ENCODE results near the gene GDPD5.

Gene GDPD5

DNA sequence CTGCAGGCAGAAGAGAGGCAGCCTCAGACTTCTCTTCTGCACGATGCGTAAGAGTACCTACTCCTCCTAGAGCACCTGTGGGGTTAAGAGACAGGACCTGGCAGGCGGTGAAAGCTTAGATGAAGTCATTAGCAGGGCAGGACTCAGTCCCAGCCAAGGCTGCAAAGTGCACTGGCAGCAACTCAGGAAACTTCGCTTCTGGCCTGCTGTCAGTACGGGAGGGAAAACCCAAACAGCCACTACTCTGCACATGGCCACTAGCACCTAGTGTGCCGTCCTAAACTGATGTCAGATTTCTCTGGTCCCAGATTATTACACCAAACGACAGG lies 84.0 kb downstream of the GDPD5 start:
- no peak for DNase-seq

DNA sequence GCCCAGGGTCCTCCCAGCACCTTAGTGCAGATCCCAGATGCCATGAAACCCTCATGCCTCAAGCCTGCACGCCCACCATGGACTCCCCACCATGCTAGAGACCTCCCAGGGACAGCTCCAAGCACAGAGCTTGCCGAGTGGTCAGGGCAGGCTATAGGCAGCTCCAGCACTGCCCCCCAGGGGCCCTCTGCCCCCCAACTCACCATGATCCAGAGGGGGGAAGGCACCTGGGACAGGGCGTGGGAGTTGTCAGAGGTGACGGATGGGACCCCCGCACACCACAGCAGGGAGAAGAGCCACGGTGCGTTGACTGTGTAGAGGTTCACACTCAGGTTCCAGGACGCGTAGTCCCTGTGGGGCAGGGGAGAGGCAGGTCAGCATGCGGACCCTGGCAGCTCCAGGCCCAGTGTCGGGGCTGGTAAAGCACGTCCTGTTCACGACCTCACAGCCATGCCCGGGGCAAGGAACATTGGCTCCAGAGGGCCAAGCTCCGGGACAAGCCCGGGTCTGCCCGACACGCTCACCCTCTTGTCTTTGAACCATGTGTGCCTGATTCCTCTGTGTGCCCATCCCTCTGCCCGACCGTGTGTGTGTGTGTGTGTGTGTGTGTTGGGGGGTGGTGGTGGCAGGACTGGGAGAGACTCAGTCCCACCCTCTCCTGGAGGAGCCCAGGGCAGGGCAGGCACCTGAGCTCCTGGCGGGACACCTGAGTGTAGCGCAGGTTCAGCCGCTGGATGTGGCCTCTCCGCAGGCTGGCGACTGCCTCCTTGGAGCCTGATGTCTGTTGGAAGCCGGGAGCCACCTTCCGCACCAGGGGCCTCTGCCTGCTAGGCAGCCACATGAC lies 84.6 kb downstream of the GDPD5 start:
- DNase-seq, result no peak

DNA sequence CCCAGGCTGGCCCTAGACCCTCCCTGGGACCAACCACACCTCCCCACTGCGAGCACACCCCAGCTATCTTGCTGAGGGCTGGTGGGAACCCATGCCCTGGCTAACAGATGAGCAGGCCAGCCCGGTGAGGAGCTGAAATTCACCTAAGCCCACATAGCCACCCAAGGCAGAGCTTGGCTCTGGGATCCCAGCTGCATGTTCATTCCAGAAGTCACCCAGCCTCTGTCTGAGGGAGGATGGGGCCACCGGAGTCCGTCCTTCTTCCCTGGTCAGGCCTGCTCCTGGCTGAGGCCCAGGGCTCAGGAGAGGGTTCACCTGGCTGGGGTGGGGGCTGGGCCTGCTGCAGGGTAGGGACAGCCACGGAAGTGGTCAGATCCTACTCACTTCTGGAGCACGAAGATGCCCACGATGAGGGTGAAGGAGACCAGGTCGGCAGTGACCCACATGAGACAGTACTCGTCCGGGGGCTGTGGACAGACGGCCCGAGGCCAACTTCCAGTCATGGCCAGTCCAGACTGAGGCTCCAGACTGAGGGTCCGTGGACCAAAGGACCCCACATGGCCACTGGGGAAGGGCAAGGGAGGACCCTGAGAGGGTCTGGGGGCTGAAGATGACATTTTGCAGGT lies 86.1 kb downstream of the GDPD5 start:
- DNase-seq, result no peak

DNA sequence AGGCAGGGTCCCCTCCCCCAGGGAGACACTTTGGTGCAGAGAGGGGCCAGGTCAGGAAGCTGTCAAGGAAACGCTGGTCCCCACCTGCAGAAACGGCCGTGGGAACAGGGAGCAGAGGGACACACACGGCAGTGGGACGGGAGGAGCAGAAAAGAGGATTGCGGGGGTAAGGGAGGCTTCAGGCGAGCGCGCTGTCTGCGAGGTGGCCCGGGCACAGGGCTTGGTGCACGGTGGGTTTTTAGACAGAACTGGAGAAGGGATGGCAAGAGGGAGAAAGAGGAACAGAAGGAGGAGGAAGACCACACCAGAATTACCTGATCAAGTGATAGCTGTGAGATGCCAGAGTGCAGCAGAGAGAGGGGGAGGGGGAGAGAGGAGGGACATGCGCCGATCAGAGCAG lies 86.7 kb downstream of the GDPD5 start:
- no peak for DNase-seq

DNA sequence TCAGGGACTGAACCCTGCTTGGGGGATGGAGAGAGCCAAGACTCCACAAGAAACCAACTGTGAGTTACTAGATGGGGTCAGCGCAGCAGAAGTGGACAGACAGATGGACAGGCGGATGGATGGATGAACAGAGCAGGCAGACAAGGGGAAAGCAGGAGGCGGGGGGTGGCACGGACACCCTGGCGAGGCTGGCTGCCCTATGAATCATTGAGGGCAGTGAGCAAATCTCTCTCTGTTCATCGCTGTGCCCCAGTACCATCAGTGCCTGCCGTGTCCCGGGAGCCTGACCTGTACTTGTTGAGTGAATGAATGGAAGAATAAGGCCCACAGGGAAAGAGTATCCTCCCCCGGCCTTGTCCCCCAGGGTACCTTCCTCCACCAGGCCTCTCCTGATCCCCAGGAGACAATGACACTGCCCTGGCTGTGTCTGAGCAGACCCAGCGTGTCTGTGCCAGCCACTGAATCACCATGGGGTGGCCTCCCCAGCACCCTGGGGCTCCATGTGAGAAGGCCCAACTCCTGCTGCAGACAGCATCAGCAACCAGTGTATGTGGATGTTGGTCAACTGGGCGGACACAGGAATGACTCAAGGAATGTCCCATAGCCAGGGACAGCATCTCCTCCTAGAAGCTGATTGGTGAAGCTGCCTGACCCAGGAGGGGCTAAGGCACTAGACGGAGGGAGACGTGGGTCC lies 87.6 kb downstream of the GDPD5 start:
- DNase-seq, result no peak

DNA sequence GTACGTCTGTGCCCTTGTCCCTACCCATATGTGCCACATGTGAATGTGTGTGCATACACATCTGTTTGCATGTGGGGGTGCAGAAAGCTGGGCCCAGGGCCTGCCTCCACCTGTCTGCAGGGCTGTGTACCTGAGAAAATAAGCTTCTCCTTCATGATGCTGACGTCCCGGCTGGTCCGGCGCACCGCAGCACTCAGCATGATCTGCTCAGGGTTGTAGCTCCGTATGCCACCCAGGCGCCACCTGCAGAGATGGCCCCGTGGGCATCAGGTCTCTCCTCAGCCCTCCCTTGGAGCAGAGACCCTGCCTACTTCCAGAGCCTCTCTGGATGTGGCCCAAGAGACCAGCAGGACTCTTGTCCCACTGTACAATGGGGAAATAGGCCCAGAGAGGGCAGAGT lies 88.9 kb downstream of the GDPD5 start:
- no peak for DNase-seq

DNA sequence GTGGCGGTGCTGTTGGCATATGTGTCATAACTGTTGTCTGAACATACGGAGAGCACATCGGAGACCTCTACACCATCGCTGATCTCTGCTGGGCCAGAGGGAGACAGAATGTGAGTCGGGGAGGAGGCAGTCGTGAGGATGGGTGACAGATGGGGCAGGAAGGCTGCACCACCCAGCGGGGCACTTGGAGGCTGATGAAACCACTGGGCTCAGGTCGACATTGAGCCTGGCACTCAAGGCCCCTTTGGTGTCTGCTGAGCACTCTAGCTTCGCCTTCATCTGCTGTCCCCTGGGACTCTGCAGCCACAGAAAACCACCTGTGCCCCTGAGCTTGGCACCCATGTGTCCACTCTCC lies 90.2 kb downstream of the GDPD5 start:
- DNase-seq, result no peak

DNA sequence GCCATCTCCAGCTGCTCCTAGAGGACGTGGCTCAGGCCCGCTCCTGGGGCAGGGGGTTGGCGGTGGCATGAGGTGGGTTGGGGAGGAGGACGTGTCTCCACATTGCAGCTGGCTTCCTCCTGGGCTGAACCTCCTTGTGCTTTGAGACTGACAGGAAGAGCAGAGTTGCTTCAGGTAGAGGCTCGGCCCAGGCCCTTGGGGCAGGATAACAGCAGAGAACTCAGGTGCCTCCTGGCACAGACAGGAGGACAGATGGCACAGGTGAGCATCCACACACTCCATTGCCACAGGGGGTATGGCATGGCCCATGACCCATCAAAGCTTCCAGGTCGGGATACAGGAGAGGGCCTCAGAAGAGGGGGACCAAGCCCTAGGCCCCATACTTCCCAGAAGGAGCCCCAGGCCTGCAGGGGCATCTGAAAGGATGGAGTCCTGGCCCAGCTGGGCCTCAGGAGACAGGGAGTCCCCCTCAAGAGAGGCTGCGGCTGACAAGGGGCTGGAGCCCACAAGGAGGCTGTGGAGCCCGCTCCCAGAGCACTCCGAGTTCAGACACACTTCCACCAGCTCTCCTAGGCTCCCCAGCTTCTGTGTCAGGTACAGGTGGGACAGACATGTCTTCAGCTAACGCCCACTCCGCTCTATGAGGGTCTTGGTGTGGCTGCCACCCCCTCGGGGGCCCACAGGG lies 90.7 kb downstream of the GDPD5 start:
- no peak for DNase-seq

DNA sequence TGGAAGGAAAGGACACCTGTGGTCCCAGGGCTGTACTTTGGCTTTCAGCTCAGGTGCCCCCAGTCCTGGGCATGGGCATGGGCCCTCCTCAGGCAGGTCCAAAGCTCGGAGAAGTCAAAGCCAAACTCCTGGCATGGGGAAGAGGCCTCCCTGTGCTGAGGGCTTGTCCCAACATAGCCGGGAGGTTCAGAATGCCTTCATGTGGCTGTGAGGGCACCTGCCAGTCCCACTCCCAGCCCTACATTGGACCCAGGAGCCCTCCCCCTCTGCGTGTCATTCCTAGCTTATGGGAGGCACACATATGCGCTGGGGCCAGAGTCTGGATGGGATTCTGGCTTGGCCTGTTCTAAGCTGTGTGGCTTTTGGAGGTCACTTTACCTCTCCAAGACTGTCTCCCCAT lies 91.7 kb downstream of the GDPD5 start:
- DNase-seq, result no peak

DNA sequence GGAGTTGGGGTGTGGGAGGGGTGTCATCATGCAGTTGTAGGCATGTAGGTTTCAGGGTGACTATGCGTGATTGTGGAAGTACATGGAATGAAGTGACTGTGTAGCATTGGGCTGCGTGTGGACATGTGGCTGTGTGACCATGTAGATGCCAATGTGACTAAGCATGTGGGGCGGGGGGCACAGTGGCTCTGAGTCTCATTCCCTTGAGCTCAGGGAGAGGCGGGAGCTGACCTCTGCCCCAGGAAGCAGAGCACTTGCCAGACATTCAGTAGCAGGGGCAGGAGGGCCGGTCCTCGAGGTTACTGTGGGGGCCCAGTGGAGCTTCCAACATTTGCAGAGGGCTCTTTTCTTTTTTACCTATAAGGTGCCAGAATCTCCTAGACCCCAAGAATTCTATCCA lies 92.3 kb downstream of the GDPD5 start:
- no peak for DNase-seq

DNA sequence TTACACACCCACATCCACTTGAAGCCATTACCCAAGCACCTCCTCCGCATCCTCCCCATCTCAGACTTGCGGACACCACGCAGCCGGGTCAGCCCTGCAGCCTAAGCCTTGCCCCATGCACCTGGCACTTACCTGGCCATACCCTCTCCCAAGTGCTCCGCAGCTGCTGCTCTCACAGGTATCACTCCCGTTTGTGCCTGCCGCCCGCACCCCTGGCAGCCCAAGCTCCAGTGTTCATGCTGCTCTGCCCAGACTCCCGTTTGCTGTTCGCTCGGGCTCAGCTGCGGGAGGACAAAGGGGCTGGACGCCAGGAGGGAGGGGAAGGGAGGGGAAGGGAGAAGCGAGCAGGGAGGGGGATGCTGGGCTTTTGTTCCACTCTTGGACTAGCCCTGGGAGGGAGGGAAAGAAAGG lies 92.8 kb downstream of the GDPD5 start, which contains the start of gene KLHL35:
Gene KLHL35 (minus strand): TSS at position 293 of the 411 bp plus-strand sequence. CDS start 2,574 bp downstream, outside the sequence.
- DNase-seq, result no peak

DNA sequence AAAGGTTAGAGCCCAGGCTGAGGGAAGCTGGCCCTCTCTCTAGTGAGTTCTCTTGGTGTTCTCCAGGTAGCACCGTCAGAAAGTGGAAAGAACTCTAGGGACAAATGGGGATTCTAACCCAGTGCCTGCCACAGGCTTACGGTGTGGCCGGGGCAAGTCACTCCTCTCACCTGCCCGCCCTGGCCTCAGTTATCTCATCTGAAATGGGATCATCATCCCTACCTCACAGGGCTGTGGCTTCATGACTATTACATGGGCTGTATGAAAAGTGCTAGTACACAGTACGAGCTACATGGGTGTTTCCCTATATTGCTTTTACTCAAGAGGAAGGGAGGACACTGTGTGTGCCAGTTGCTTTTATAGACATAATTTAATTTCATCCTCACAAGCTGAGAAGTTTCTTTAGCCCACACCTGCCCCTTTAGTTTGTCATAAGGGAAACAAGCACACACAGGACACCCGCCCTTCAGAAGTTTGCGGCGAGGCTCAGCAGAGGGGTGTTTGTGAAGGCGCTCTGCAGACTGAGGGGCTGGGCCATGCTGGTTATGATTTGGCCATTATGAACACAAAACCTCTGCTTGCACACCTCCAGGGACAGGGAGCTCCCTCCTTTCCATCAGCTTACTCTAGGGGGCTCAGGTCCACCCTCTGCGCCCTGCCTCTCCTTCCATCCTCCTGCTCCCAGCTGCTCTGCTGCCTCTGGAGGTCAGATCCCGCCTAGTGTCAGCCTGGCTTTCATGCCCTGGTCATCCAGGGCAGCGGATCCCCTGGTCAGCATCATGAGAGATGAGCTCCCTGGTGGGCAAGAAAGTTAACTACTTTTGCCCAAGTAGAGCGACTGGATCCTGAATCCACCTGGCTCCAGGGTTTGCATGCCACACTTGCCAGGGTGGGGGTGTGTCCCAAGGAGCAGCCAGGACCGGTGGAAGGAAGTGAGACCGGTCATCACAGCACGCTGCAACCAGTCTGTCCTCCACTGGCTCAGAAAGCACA lies 93.9 kb downstream of the GDPD5 start:
- DNase-seq, result peak; percentile 12

DNA sequence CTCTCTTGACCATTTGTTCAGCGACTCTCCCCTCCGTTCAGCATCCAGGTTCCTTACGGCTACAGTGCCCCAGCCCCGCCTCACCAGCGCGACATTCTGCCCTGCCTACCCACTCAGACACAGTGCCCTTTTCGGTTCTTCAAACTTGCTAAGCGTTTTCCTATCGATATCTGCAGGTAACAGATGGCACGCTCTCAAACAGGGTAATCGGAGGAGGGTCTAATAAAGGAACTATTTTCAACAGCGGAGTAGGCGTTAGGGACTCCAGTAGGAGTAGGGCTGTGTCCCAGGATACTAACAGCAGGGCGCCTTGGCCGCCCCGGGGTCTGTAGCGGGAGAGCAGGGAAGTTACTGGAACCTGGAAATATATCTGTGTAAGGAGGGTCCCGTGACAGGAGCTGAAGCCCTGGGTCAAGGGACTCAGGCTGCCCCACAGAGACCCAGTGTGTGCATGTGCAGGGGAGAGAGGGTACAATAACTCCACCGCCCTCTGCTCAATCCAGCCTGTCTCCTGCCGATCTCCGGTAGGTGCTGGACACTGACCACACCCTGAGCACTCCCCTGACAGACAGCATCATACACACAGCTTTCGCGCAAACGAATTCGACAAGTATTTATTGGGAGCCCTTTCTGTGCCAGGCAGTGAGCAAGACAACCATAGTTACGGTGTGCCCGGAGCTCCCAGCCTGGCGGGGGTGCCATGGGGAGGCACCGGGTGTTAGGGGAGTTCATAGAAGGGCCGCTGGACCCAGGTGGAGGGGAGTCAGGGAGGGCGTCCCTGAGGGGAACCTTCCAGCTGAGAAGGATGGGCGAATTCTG lies 94.8 kb downstream of the GDPD5 start:
- DNase-seq, result no peak

DNA sequence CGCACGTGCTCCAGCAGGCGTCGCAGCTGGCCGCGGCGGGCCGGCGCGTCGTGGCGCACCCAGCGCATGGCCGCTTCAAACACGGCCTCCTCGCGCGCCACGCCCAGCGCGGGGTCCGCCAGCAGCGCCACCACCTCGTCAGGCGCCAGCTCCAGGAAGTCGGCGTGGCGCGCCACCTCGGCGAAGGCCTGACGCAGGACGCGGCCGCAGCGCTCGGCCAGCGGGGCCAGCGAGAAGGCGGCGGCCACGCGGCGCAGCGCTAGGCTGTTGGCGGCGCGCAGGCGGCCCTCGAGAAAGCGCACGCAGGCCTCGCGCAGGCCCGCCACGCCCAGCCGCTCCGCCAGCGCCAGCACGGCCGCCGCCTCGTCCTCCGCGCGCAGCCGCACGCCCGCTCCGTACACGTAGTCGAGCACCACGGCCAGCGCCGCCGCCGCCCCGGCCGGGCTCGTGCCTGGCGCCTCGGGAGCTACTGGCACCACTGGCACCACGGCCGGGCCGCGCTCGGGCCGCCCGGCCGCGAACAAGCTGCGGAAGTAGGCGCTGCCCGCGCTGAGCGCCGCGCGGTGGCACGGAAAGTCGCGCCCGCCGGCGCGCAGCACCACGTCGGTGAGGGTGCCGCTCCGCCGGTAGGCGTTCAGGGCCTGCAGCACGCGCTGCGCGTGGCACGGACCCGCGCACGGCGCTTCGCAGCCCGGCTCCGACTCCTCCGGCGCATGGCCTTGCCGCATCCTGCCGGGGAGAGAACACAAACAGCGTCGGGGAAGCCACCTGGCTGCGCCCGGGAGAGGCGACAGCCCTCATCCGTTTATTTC lies 95.6 kb downstream of the GDPD5 start:
- no peak for DNase-seq

DNA sequence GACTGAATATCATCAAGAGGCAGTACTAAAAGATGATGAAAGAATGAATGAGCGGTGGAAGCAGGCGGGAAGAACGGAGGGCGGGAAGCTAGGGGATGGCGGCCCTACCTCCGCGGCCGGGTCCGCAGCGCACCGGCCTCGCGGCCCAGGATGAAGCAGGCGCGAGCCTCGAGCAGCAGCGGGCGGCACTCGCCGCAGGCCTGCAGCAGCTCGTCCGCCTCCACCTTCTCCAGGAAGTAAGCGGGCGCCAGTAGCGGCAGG lies 96.2 kb downstream of the GDPD5 start:
- no peak for DNase-seq

DNA sequence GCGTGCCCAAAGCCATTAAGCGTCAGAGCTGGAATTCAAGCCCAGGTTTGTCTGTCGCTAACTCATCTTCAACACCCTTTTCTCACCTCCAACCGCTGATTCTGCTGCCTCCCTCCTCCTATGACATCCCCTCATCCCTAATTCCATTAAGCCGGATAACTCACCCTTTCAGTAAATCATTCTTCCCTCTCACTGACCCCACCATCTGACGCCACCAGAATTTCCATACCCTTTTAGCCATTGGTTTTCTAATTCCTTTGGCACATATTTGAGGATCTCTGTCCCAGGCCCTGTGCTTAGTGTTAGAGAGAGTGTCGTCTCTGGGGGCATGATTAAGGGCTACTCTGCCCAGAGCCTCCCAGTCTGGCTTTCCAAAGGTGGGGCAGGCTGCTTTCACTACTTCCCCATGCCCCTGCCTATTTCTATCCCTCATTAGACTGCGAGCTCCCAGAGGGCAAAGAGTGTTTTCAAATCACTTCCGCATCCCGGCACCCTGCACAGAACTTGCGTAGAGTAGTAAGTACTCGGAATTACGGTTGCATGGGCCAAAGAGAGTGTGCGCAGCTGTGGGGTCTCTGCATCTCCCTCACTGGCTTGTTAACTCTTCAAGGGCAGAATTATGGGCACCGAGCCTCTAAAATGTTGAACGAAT lies 96.6 kb downstream of the GDPD5 start:
- no peak for DNase-seq

DNA sequence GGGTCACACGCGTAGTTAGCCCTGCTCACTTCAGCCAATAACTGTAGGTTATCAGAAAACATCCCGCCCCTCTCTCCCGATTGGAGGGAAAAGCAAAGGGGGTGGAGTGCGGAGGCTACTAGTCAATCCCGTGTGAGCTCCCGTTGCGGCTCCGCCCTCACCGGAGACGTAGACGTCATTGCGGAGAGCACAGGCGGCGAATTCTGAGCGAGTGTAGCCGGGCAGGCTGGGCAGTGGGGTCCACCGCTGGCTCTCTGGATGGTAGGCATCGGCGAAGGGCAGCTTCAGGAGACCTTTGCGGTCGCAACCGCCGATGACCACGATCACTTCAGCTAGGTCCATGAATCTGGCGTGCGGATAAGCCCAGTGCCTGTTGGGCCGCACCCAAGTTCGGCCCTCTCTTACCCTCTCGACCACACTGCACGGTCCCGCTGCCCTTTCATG lies 97.4 kb downstream of the GDPD5 start:
- peak; percentile 81 for DNase-seq

DNA sequence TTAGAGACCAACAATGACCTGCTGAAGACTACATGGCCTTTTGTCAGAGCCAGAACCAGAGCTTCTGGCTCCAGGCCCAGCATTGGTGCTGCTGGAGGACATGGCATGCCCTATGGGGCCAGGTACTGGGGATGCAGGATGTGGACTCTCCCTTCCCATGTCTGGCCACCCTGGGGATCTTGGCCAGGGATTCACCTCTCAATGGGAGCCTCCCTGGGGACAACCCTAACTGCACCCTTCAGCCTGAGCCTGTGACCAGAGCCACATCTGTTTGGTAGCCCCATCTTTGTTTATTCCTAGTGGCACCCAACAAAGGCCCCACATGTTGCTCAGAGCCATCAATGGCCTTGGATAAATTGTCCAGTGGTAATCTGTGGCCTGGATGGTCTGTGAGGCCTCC lies 98.6 kb downstream of the GDPD5 start:
- DNase-seq, result no peak

DNA sequence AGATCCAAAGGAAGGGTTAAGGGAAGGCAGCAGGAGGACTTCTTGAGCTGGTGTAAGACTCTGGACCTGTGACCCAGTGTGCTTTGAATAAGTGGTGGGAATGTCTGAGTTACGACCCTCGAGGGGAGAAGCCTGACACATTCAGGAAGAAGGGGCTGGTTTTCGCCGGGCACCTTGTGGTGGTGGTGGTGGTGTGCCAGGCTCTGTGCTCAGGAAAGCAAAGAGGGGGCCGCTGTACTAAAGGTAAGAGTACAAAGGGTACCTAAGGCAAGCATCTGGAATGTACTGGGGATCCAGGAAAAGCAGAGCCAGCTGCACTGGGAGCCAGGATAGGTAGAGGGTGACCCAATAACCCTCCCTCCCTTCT lies 99.0 kb downstream of the GDPD5 start:
- no peak for DNase-seq

DNA sequence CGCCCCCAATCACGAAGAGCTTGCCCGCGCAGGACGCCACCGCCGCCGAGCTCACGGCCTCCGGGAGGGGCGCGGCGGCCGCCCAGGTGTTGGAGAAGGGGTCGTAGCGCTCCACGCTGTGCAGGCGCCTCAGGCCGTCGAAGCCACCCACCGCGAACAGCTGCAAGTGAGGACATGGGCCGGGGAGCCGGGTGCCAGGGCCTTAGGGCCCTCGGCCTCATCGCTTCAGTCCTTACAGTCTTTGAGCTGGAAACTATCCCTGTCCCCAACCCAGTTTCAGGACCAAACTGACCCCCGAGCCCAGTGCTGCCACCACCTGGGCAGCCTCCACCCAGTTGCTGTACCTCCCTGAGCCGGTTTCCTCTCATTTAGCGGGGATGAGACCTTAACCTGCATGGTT lies 100.3 kb downstream of the GDPD5 start:
- no peak for DNase-seq
